ENCODE data around the gene KMT5B. TPM values are rescaled to one million over a fixed set of nuclear protein-coding genes. Genes with fewer than 3 reads are reported as not detected.

KMT5B gene
- total RNA-seq, 2 donors from 2014 or later, result 20.7 to 29.8 TPM

DNA sequence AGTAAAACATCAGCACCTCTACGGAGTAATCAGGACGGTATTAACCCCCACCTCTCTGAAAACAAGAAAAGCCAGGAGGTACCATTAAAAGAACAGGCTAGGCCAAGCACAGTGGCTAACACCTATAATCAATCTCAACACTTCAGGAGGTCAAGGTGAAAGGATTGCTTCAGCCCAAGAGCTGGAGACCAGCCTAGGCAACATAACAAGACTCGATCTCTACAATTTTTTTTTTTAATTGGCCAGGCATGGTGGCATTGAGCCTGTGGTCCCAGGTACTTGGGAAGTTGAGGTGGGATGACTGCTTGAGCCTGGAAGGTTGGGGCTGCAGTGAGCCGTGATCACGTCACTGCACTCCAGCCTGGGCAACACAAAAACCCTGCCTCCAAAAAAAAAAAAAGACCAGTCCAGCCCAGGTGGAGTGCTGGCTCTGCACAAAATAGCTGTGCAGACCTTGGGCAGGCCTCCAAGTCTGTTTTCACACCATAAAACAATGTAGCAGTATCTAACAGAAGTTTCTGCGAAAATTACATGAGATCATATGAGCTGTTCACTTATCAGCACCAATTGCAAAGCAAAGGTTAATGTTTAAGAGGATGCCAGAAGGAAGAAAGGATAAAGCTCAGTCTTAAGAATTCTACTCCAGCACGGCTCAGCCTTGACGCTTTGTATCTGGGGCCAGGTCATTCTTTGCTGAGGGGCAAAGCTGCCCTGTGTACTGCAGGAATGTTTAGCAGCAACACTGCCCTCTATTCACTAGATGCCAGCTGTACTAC is 106.7 kb downstream of the KMT5B start:
- no peak for ATAC-seq (ENCODE audit: insufficient number of reproducible peaks, low FRiP score, low read depth)
- TF ChIP-seq, protein P1, sequence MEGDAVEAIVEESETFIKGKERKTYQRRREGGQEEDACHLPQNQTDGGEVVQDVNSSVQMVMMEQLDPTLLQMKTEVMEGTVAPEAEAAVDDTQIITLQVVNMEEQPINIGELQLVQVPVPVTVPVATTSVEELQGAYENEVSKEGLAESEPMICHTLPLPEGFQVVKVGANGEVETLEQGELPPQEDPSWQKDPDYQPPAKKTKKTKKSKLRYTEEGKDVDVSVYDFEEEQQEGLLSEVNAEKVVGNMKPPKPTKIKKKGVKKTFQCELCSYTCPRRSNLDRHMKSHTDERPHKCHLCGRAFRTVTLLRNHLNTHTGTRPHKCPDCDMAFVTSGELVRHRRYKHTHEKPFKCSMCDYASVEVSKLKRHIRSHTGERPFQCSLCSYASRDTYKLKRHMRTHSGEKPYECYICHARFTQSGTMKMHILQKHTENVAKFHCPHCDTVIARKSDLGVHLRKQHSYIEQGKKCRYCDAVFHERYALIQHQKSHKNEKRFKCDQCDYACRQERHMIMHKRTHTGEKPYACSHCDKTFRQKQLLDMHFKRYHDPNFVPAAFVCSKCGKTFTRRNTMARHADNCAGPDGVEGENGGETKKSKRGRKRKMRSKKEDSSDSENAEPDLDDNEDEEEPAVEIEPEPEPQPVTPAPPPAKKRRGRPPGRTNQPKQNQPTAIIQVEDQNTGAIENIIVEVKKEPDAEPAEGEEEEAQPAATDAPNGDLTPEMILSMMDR (IDR thresholded peaks at IDR 0.05), result no peak

More for the DNA sequence above, 106.7 kb downstream of the KMT5B start:
- no peak overlapping the region for H3K27ac ChIP-seq
- H3K4me3 ChIP-seq, result no peak overlapping the region
- H3K9me3 ChIP-seq, result no peaks in the 10 kb centered on the region
- H3K36me3 ChIP-seq, result no peaks in the 10 kb centered on the region
- DNase-seq (ENCODE audit: low spot score), result no peak
- no peaks in the 10 kb centered on the region for H3K4me1 ChIP-seq (ENCODE audit: control insufficient read depth in 1 of 2, low read depth in 2 of 2)
- no peaks in the 10 kb centered on the region for H3K27me3 ChIP-seq (replicated peaks; ENCODE audit: insufficient read depth)

Other genes starting within 250 kb of the KMT5B start
- 10 to 100 TPM; 39.6 to 72.4 TPM for gene UNC93B1, start 209.2 kb downstream of the KMT5B start, total RNA-seq
- 10 to 100 TPM; 17.6 to 24.2 TPM for gene ALDH3B1, start 203.0 kb downstream of the KMT5B start, total RNA-seq
- 10 to 100 TPM; 85.8 to 96.5 TPM for gene NDUFS8, start 182.6 kb downstream of the KMT5B start, total RNA-seq
- gene TCIRG1, start 174.3 kb downstream of the KMT5B start, total RNA-seq, result 100 to 1,000 TPM; 167 to 281 TPM
- gene CHKA, start 91.9 kb downstream of the KMT5B start, total RNA-seq, result 10 to 100 TPM; 12.5 to 22.2 TPM
- gene C11orf24, start 58.7 kb upstream of the KMT5B start, total RNA-seq, result 10 to 100 TPM; 37.9 to 63.0 TPM
- gene LRP5, start 99.3 kb upstream of the KMT5B start, total RNA-seq, result 10 to 100 TPM; 67.2 to 99.1 TPM
- 100 to 1,000 TPM in 1 of 2 donors, 10 to 100 TPM in 1; 75.4 to 166 TPM for gene PPP6R3, start 247.5 kb upstream of the KMT5B start, total RNA-seq

All from thoracic aorta (tissue), 2 donors.